Cardiac fibroblast (primary cell): ENCODE results near the gene ERG.
A peak's percentile ranks its signal among the peaks of the same experiment; 100 is the strongest.

Experiments used
- DNase-seq, 2 donors: peaks; one replicate each; pipeline versions ENCODE4 v3.0.0 to v3.0.0-alpha.2; 2010; ENCODE audit warnings: low read depth in 2 of 2
- H3K4me3 ChIP-seq, 2 donors: replicated peaks in 1 of 2; 1 replicate in 1 of 2; 2 replicates in 1 of 2; pipeline ENCODE4 v1.5.1; 2011; ENCODE audit warnings: low read depth in 2 of 2, low read length in 2 of 2, mild to moderate bottlenecking in 2 of 2, moderate library complexity in 1 of 2
- CTCF ChIP-seq: IDR thresholded peaks from one replicate; pipeline ENCODE4 v1.5.1; 2011; ENCODE audit warnings: low read depth, mild to moderate bottlenecking, low read length, inconsistent platforms

Gene ERG

GRCh38 chr21:38511662-38512243 lies 13.5 kb upstream of the ERG start:
- no peak for DNase-seq
- no peak overlapping the region for H3K4me3 ChIP-seq
- TF ChIP-seq CTCF = no peak

- no peak overlapping the region for H3K4me3 ChIP-seq
- no peak for DNase-seq
- TF ChIP-seq CTCF = no peak
Measured at GRCh38 chr21:38511198-38511597, 12.9 kb upstream of the ERG start.

- DNase-seq = no peak
- H3K4me3 ChIP-seq = no peak overlapping the region
- no peak for TF ChIP-seq CTCF
Measured at GRCh38 chr21:38507374-38507942, 9.2 kb upstream of the ERG start.

- no peak overlapping the region for H3K4me3 ChIP-seq
- no peak for DNase-seq
- no peak for TF ChIP-seq CTCF
Measured at GRCh38 chr21:38506661-38507281, 8.5 kb upstream of the ERG start.

GRCh38 chr21:38505654-38506523 lies 7.6 kb upstream of the ERG start:
- peak; percentile 87 to 89 for DNase-seq
- H3K4me3 ChIP-seq = no peak overlapping the region
- peak; percentile 67 for TF ChIP-seq CTCF

- DNase-seq = peak; percentile 23 to 43
- no peak for TF ChIP-seq CTCF
- H3K4me3 ChIP-seq = no peak overlapping the region
Measured at GRCh38 chr21:38504066-38504465, 5.8 kb upstream of the ERG start.
